MM.1S (cell line): ENCODE results near the gene CDK17.

Source experiments
- DNase-seq: peaks from one replicate; pipeline ENCODE4 v3.0.0-alpha.2; 2015
- H2AFZ ChIP-seq: fragments of 300-600 bp; sonication (generic); 2 replicates; pipeline ENCODE4 v1.6.0; 2016; ENCODE audit warnings: antibody characterized with exemption, low read length
- H3F3A ChIP-seq: fragments of 300-600 bp; sonication (generic); 2 replicates; pipeline ENCODE4 v1.6.1; 2016; ENCODE audit warnings: mild to moderate bottlenecking, antibody characterized with exemption, low read length, moderate library complexity, mixed read lengths; ENCODE audit not compliant: insufficient read depth
- H3K27ac ChIP-seq: fragments of 300-600 bp; sonication (generic); 2 replicates; pipeline ENCODE4 v1.5.1; 2016; ENCODE audit warnings: mild to moderate bottlenecking, low read length
- H3K27me3 ChIP-seq: fragments of 300-600 bp; sonication (generic); replicated peaks from 2 replicates; pipeline ENCODE4 v1.6.0; 2016; ENCODE audit warnings: low read length; ENCODE audit not compliant: insufficient read depth
- H3K36me3 ChIP-seq: fragments of 300-600 bp; sonication (generic); replicated peaks from 2 replicates; pipeline ENCODE4 v1.6.1; 2016; ENCODE audit warnings: mild to moderate bottlenecking, low read length, mixed read lengths; ENCODE audit not compliant: insufficient read depth
- H3K4me1 ChIP-seq: fragments of 300-600 bp; sonication (generic); 2 replicates; pipeline ENCODE4 v1.6.1; 2016; ENCODE audit warnings: low read length, mixed read lengths
- H3K4me2 ChIP-seq: fragments of 300-600 bp; sonication (generic); 2 replicates; pipeline ENCODE4 v1.6.0; 2016; ENCODE audit warnings: low read depth, low read length
- H3K4me3 ChIP-seq: fragments of 300-600 bp; sonication (generic); 2 replicates; pipeline ENCODE4 v1.5.1; 2016; ENCODE audit warnings: low read length, mixed read lengths
- H3K79me2 ChIP-seq: fragments of 300-600 bp; sonication (generic); 2 replicates; pipeline ENCODE4 v1.6.1; 2016; ENCODE audit warnings: mixed run types, low read length, mixed read lengths
- H3K9ac ChIP-seq: fragments of 300-600 bp; sonication (generic); 2 replicates; pipeline ENCODE4 v1.6.1; 2016; ENCODE audit warnings: low read length, mixed read lengths
- H3K9me2 ChIP-seq: fragments of 300-600 bp; sonication (generic); replicated peaks from 2 replicates; pipeline ENCODE4 v1.6.1; 2016; ENCODE audit warnings: mild to moderate bottlenecking, low read length, mixed read lengths; ENCODE audit not compliant: insufficient read depth
- H3K9me3 ChIP-seq: fragments of 300-600 bp; sonication (generic); replicated peaks from 2 replicates; pipeline ENCODE4 v1.6.1; 2016; ENCODE audit warnings: mild to moderate bottlenecking, low read length, mixed read lengths; ENCODE audit not compliant: insufficient read depth
- H4K20me1 ChIP-seq: fragments of 300-600 bp; sonication (generic); 2 replicates; pipeline ENCODE4 v1.6.1; 2016; ENCODE audit warnings: mild to moderate bottlenecking, low read length, moderate library complexity, mixed read lengths; ENCODE audit not compliant: insufficient read depth
- CTCF ChIP-seq: fragments of 300-600 bp; sonication (generic); IDR thresholded peaks from 2 replicates; pipeline ENCODE4 v1.5.1; 2016; ENCODE audit warnings: antibody characterized with exemption, low read length, mixed read lengths
- EZH2 ChIP-seq: fragments of 300-600 bp; sonication (generic); optimal IDR thresholded peaks from 2 replicates; pipeline ENCODE3; 2017; ENCODE audit warnings: low read depth, mild to moderate bottlenecking, antibody characterized with exemption, low read length, mixed read lengths
- EZH2phosphoT487 ChIP-seq: fragments of 300-600 bp; sonication (generic); IDR thresholded peaks from 2 replicates; pipeline ENCODE4 v1.6.1; 2018; ENCODE audit warnings: antibody characterized with exemption, low read length

CDK17 gene

GRCh38 chr12:96310067-96310466 lies 90.2 kb downstream of the CDK17 start:
- Histone ChIP-seq H3K4me1 (peaks cover 20% of the 10 kb centered on the region), H3K4me2 (no peak overlapping the region), H4K20me1 (no peaks in the 10 kb centered on the region), H3K36me3 (no peaks in the 10 kb centered on the region), H3K79me2 (peaks cover 26% of the 10 kb centered on the region), H3K9me3 (no peaks in the 10 kb centered on the region), H3K27me3 (no peaks in the 10 kb centered on the region), H3K9ac (no peak overlapping the region), H3K27ac (no peak overlapping the region), H3F3A (peaks cover 4% of the 10 kb centered on the region; the same call in 1 of the 2 replicates), H3K9me2 (no peaks in the 10 kb centered on the region), H2AFZ (no peak overlapping the region), H3K4me3 (no peak overlapping the region)
- no peak for TF ChIP-seq EZH2
- no peak for TF ChIP-seq EZH2phosphoT487
- no peak for DNase-seq

- H3F3A ChIP-seq = no peaks in the 10 kb centered on the region
- no peaks in the 10 kb centered on the region for H3K27me3 ChIP-seq
- no peak for TF ChIP-seq EZH2phosphoT487
- TF ChIP-seq EZH2 = no peak
- no peak for TF ChIP-seq CTCF
- H3K9me2 ChIP-seq = no peaks in the 10 kb centered on the region
- no peak overlapping the region for H3K4me3 ChIP-seq
- peaks cover 10% of the 10 kb centered on the region for H3K4me1 ChIP-seq
- H3K36me3 ChIP-seq = no peaks in the 10 kb centered on the region
- no peak for DNase-seq
- no peak overlapping the region for H3K4me2 ChIP-seq
- H3K27ac ChIP-seq = no peak overlapping the region
- H3K79me2 ChIP-seq = peaks cover 15% of the 10 kb centered on the region
- H3K9ac ChIP-seq = no peak overlapping the region
- no peaks in the 10 kb centered on the region for H3K9me3 ChIP-seq
- H4K20me1 ChIP-seq = no peaks in the 10 kb centered on the region
- no peak overlapping the region for H2AFZ ChIP-seq
Observed at GRCh38 chr12:96308881-96309280, 91.4 kb downstream of the CDK17 start.

- no peak overlapping the region for H3K27ac ChIP-seq
- H3K79me2 ChIP-seq = peaks cover 3% of the 10 kb centered on the region; the same call in 1 of the 2 replicates
- DNase-seq = no peak
- no peaks in the 10 kb centered on the region for H3K4me1 ChIP-seq
- H2AFZ ChIP-seq = no peak overlapping the region
- H3F3A ChIP-seq = no peaks in the 10 kb centered on the region
- no peak overlapping the region for H3K9ac ChIP-seq
- TF ChIP-seq CTCF (no peak), EZH2 (no peak), EZH2phosphoT487 (no peak)
- H3K27me3 ChIP-seq = no peaks in the 10 kb centered on the region
- H3K36me3 ChIP-seq = no peaks in the 10 kb centered on the region
- no peaks in the 10 kb centered on the region for H3K9me2 ChIP-seq
- no peaks in the 10 kb centered on the region for H3K9me3 ChIP-seq
- H3K4me3 ChIP-seq = no peak overlapping the region
- no peak overlapping the region for H3K4me2 ChIP-seq
- H4K20me1 ChIP-seq = no peaks in the 10 kb centered on the region
Observed at GRCh38 chr12:96305665-96306064, 94.6 kb downstream of the CDK17 start.

GRCh38 chr12:96303653-96304052 lies 96.6 kb downstream of the CDK17 start:
- TF ChIP-seq EZH2 (no peak), CTCF (no peak), EZH2phosphoT487 (no peak)

More at GRCh38 chr12:96303653-96304052, 96.6 kb downstream of the CDK17 start:
- H4K20me1 ChIP-seq = no peaks in the 10 kb centered on the region
- no peaks in the 10 kb centered on the region; the same call in 1 of the 2 replicates for H3K79me2 ChIP-seq
- no peaks in the 10 kb centered on the region for H3K4me1 ChIP-seq
- DNase-seq = no peak
- no peak overlapping the region for H3K9ac ChIP-seq
- H3K9me2 ChIP-seq = no peaks in the 10 kb centered on the region
- H3K4me2 ChIP-seq = no peak overlapping the region
- no peaks in the 10 kb centered on the region for H3K9me3 ChIP-seq
- H3K27ac ChIP-seq = no peak overlapping the region
- no peak overlapping the region for H3K4me3 ChIP-seq
- H3F3A ChIP-seq = no peaks in the 10 kb centered on the region
- no peaks in the 10 kb centered on the region for H3K27me3 ChIP-seq
- H3K36me3 ChIP-seq = no peaks in the 10 kb centered on the region
- no peak overlapping the region for H2AFZ ChIP-seq
